GM18505 (cell line): ENCODE measurements around the gene PNMA8A.
"Not testable (repeated sequence)": the region's sequence is repeated elsewhere in the genome, so short reads cannot be mapped to it uniquely, and the experiment has no call there.

Experiments
- ATAC-seq: cut with Tn5 transposase; IDR thresholded peaks from one replicate; pipeline ENCODE4 v1.9.1; 2021; ENCODE audit not compliant: unreplicated experiment
- POLR2A ChIP-seq: IDR thresholded peaks from 4 replicates; pipeline ENCODE4 v1.6.1; 2011; ENCODE audit warnings: borderline replicate concordance; ENCODE audit not compliant: insufficient read depth, insufficient read length; ENCODE audit errors: extremely low read depth

PNMA8A gene

GRCh38 chr19:46463516-46463915 is 7.8 kb downstream of the PNMA8A start:
- no peak for ATAC-seq
- TF ChIP-seq POLR2A = no peak

- ATAC-seq = no peak
- no peak for TF ChIP-seq POLR2A
These were observed 9.8 kb downstream of the PNMA8A start for GRCh38 chr19:46461537-46461936.

DNA sequence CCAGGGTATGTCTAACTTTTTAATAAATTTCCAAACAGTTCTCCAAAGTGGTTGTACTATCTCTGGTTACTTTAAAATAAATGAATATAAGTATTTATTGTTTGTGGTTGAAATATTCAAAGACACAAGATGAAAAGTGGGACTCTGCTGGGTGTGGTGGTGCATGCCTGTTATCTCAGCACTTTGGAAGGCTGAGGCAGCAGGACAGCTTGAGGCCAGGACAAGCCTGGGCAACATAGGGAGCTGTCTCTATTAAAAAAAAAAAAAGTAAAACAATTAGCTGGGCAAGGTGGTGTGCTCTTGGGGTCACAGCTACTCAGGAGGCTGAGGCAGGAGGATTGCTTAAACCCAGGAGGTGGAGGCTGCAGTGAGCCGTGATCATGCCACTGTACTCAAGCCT is 10.4 kb downstream of the PNMA8A start:
- ATAC-seq = no peak
- TF ChIP-seq POLR2A = no peak

- no peak for ATAC-seq
- no peak for TF ChIP-seq POLR2A
These were observed 11.3 kb downstream of the PNMA8A start for GRCh38 chr19:46460055-46460454.

DNA sequence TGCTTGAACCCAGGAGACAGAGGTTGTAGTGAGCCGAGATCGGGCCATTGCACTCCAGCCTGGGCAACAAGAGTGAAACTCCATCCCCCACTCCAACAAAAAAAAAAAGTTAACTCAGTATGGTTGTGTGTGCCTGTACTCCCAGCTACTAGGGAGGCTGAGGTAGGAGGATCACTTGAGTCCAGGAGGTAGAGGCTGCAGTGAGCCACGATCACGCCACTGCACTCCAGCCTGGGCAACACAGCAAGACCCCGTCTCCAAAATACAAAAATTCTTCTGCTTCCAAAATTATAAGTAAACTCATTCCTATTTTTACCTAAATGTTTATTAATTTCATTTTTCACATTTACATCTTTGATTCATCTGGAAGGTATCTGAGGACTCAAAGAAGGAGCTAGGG is 14.4 kb downstream of the PNMA8A start:
- no peak for TF ChIP-seq POLR2A
- ATAC-seq = no peak

DNA sequence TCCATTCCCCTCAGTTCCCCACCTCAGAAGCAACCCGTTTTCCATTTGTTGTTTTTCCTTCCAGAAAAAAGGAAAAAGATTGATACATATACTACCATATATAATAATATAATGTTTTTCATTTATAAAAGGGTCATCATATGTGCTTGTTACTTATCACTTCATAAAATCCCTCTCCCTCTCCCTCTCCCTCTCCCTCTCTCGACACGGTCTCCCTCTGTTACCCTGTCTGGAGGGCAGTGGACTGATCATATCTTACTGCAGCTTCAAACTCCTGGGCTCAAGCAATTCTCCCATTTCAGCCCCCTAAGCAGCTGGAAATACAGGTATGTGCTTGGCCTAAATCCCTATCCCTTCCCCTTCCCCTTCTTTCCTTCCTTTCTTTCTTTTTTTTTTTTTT is 17.1 kb downstream of the PNMA8A start:
- no peak for TF ChIP-seq POLR2A
- no peak for ATAC-seq

DNA sequence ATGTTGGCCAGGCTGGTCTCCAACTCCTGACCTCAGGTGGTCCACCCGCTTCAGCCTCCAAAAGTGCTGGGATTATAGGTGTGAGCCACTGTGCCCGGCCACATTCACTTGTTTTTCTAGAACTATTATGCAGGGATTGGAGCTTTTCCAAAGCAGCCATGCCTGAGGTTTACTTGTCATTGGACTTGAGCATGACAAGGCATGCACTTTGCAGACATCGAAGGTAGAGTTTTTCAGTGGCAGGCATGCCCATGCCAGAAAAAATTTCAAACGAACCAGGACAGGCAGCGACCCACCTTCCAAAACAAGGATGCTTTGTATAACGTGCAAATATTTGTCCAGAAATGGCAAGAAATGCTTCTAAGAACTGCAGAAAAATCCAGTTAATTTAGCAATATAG is 17.7 kb downstream of the PNMA8A start:
- TF ChIP-seq POLR2A = no peak
- ATAC-seq = no peak

DNA sequence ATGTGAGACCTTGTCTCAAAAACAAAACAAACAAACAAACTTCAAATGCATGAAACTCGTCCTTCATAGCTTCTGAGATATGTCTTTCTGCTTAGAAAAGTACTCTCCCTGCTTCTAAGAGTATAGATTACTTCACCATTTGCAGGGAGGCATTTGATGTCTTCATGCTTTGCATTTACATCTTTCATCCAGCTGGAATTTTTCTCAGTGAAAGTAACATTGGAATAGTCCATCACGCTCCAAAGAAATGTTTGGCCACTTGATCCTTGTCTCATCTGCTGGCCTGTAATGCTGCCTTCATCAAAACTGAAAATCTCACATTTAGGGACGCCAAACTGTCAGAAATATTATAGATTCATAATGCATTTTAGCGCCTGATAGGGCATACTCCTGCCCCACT is 19.2 kb downstream of the PNMA8A start:
- TF ChIP-seq POLR2A = no peak
- ATAC-seq = no peak

- TF ChIP-seq POLR2A = no peak
- ATAC-seq = no peak
These were observed 20.0 kb downstream of the PNMA8A start for GRCh38 chr19:46451352-46451751.

GRCh38 chr19:46450737-46451136 is 20.6 kb downstream of the PNMA8A start:
- no peak for TF ChIP-seq POLR2A
- no peak for ATAC-seq

DNA sequence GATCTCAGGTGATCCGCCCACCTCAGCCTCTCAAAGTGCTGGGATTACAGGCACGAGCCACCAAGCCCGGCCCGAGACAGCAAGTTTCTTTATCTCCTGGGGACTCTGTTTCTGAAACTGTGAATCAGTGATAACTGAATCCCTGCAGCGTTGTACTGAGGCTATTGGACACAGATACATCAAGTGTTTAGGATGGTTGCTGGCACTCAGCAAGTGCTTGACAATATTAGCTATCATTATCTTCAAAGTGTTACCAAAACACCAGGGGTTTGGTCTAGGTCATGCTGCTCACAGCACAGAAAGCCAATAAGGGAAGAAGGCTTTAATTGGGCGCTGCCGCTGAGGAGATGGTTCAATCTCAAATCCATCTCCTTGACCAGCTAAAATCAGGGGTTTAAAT is 22.1 kb downstream of the PNMA8A start:
- no peak for TF ChIP-seq POLR2A
- no peak for ATAC-seq

GRCh38 chr19:46448601-46449000 is 22.8 kb downstream of the PNMA8A start:
- ATAC-seq = no peak
- no peak for TF ChIP-seq POLR2A

DNA sequence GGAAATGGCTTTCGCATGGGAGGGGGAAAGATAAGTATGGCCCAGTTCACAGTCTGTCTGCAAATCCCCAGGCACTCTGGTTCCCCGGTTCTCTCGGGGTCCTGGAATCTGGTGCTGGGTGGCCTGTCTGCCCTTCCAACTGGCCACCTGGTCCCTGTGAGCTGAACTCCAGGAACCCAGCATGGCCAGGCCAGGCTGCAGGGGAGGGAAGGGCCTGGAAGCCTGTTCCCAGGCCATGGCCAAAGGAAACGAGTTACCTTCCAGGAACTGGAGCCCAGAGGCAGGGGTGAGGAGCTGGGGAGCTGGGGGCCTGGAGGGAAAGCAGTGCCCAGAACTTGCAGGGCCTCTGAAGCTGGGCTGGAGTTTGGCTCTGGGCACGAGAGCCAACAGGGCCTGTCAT is 23.5 kb downstream of the PNMA8A start:
- no peak for TF ChIP-seq POLR2A
- ATAC-seq = no peak

DNA sequence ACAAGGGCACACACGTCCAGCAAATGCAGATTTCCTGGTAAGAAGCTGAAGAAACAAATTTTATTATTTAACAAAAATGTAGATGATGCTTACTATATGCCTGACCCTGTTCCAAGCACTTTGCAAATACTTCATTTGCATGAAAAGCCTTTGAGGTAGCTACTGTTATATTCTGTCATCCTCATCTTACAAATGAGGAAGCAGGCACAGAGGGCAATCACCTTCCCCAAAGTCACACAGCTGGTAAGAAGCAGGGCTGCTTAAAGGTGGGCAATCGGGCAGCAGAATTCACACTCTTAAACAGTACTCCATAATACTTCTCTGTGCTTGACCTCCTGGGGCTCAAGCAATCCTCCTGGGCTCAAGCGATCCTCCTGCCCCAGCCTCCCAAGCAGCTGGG is 24.4 kb downstream of the PNMA8A start:
- no peak for TF ChIP-seq POLR2A
- no peak for ATAC-seq

- TF ChIP-seq POLR2A = no peak
- no peak for ATAC-seq
These were observed 25.3 kb downstream of the PNMA8A start for GRCh38 chr19:46446021-46446420.

DNA sequence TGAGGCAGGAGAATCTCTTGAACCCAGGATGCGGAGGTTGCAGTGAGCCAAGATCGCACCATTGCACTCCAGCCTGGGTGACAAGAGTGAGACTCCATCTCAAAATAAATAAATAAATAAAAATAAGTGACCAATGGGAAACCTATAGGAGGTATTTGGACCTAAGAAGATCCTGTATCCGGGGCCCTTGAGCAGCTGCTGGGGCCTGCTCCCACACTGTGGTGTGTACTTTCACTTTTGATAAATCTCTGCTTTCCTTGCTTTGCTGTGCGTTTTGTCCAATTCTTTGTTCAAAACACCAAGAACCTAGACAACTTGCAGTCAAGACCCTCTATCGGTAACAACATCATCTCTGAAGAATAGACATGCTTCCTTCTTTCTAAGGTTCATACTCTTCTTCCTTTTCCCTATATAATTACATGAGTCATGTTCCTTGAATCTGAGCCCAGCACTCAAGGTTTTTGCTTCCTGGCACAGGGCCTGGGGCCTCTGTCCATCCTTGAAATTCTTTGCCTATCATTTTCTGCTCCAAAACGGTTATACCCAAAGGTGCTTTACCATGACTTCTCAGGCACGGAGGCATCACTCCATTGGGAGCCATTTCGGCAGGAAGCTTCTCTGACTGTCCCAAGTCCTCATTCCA is 28.4 kb downstream of the PNMA8A start:
- TF ChIP-seq POLR2A = no peak
- no peak for ATAC-seq

- TF ChIP-seq POLR2A = no peak
- no peak for ATAC-seq
These were observed 29.5 kb downstream of the PNMA8A start for GRCh38 chr19:46441866-46442265.

DNA sequence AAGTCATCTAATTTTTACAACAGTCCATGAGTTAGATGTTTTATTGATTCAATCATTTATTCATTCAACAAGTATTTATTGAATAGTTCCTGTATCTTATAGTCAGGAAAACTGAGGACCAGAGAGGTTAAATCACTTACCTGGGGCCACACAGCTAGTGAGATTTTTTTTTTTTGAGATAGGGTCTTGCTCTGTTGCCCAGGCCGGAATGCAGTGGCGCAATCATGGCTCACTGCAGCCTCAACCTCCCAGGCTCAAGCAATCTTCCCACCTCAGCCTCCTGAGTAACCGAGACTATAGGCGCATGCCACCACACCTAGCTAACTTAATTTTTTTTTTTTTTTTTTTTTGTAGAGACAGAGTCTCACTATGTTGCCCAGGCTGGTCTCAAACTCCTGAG is 35.7 kb downstream of the PNMA8A start:
- ATAC-seq = not testable (repeated sequence)
